Chondrocyte (in vitro differentiated cells): ENCODE measurements around the gene P2RX2. TPM values are rescaled to one million over a fixed set of nuclear protein-coding genes. Genes with fewer than 3 reads are reported as not detected.
"Not testable (repeated sequence)": the region's sequence is repeated elsewhere in the genome, so short reads cannot be mapped to it uniquely, and the experiment has no call there.

ENCODE experiments used
- DNase-seq: peaks from one replicate; pipeline ENCODE4 v3.0.0; 2021; ENCODE audit warnings: mixed read lengths, low spot score
- H3K27ac Mint-ChIP-seq: one replicate; pipeline ENCODE4 v1.8.0; 2021; ENCODE audit warnings: mild to moderate bottlenecking, moderate library complexity, mixed read lengths; ENCODE audit not compliant: unreplicated experiment
- H3K27me3 Mint-ChIP-seq: 2 replicates; pipeline ENCODE4 v1.8.0; 2021; ENCODE audit warnings: low read depth, mixed read lengths
- H3K36me3 Mint-ChIP-seq: 2 replicates; pipeline ENCODE4 v1.8.0; 2021; ENCODE audit warnings: low read depth, mixed read lengths
- H3K4me1 Mint-ChIP-seq: 2 replicates; pipeline ENCODE4 v1.8.0; 2021; ENCODE audit warnings: low read depth, mild to moderate bottlenecking, mixed read lengths
- H3K4me3 Mint-ChIP-seq: one replicate; pipeline ENCODE4 v1.8.0; 2021; ENCODE audit warnings: mild to moderate bottlenecking, moderate library complexity, mixed read lengths; ENCODE audit not compliant: unreplicated experiment
- H3K9me3 Mint-ChIP-seq: 2 replicates; pipeline ENCODE4 v1.8.0; 2021; ENCODE audit warnings: low read depth, mixed read lengths
- total RNA-seq: library from RNA; stranded (reverse); gene quantifications from 3 replicates; pipeline ENCODE4 v1.2.1, GENCODE V29; 2021
- TF ChIP-seq, protein P1 (sequence below): fragments of 200-600 bp; sonication (generic); IDR thresholded peaks from 2 replicates; pipeline ENCODE4 v1.5.0; 2021; ENCODE audit warnings: antibody characterized with exemption, mild to moderate bottlenecking, moderate library complexity

The P2RX2 gene
- total RNA-seq, 1 donor from 2014 or later, result not detected

DNA sequence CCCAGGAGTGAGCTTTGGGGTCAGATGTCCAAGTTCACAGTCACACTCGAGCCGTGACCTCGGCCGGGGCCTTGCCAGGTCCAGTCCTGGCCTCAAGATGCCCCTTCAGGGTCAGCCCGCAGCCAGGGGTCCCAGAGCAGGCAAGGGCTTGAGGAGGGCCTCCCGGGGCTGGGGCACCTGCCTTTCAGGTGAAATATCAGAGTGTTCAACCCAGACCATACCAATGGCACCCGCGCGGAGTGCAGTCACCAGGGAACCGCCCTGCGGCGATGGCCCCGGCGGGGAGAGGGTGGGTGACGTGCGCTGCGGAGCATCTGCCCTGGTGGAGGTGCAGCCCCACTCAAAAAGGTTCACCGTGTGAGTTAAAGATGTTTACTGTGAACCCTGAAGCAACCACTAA is 25.1 kb upstream of the P2RX2 start:
- Mint-ChIP-seq H3K4me3 (no peak overlapping the region), H3K4me1 (peaks cover 26% of the 10 kb centered on the region), H3K27ac (no peak overlapping the region), H3K27me3 (peaks cover 2% of the 10 kb centered on the region), H3K36me3 (no peaks in the 10 kb centered on the region), H3K9me3 (peaks cover 2% of the 10 kb centered on the region)
- TF ChIP-seq, protein P1, sequence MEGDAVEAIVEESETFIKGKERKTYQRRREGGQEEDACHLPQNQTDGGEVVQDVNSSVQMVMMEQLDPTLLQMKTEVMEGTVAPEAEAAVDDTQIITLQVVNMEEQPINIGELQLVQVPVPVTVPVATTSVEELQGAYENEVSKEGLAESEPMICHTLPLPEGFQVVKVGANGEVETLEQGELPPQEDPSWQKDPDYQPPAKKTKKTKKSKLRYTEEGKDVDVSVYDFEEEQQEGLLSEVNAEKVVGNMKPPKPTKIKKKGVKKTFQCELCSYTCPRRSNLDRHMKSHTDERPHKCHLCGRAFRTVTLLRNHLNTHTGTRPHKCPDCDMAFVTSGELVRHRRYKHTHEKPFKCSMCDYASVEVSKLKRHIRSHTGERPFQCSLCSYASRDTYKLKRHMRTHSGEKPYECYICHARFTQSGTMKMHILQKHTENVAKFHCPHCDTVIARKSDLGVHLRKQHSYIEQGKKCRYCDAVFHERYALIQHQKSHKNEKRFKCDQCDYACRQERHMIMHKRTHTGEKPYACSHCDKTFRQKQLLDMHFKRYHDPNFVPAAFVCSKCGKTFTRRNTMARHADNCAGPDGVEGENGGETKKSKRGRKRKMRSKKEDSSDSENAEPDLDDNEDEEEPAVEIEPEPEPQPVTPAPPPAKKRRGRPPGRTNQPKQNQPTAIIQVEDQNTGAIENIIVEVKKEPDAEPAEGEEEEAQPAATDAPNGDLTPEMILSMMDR, result no peak
- peak; percentile 84 for DNase-seq

DNA sequence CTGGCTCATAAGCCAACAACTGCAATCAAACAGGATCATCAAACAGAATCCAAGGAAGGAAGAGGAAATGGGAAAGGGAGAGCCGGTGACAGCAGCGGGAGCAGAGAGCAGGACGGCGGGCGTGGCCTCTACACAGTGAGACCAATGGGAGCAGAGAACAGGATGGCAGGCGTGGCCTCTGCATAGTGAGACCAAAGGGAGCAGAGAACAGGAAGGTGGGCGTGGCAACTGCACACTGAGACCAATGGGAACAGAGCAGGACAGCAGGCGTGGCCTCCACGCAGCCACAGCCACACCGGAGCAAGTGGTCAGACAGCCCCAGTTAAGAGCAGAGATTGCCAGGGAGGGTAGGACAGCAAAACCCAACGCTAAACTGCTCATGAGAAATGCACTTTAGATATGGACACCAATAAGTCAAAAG is 24.6 kb upstream of the P2RX2 start:
- Mint-ChIP-seq H3K36me3 (no peaks in the 10 kb centered on the region), H3K27ac (no peak overlapping the region), H3K27me3 (no peaks in the 10 kb centered on the region), H3K9me3 (peaks cover 2% of the 10 kb centered on the region), H3K4me3 (peak overlapping the region; percentile 49), H3K4me1 (peaks cover 30% of the 10 kb centered on the region)
- TF ChIP-seq, protein P1, result no peak
- DNase-seq, result peak; percentile 96

DNA sequence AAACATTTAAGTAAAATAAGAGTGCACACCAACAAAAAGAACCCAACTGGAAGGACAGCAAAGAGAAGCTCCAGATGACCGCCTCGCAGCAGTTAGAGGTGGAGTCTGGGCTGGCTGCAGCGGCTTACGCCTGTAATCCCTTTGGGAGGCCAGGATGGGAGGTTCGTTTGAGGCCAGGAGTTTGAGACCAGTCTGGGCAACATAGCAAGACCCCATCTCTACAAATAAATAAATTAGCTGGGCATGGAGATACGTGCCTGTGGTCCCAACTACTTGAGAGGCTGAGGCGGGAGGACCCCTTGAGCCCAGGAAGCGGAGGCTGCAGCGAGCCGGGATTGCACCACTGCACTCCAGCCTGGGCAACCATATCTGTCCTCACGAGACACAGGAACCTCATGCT is 23.4 kb upstream of the P2RX2 start:
- H3K4me1 Mint-ChIP-seq, result peaks cover 30% of the 10 kb centered on the region
- no peaks in the 10 kb centered on the region for H3K36me3 Mint-ChIP-seq
- no peak overlapping the region for H3K4me3 Mint-ChIP-seq
- no peak for DNase-seq
- no peak overlapping the region for H3K27ac Mint-ChIP-seq
- TF ChIP-seq, protein P1, result no peak
- H3K9me3 Mint-ChIP-seq, result no peaks in the 10 kb centered on the region
- H3K27me3 Mint-ChIP-seq, result no peaks in the 10 kb centered on the region

DNA sequence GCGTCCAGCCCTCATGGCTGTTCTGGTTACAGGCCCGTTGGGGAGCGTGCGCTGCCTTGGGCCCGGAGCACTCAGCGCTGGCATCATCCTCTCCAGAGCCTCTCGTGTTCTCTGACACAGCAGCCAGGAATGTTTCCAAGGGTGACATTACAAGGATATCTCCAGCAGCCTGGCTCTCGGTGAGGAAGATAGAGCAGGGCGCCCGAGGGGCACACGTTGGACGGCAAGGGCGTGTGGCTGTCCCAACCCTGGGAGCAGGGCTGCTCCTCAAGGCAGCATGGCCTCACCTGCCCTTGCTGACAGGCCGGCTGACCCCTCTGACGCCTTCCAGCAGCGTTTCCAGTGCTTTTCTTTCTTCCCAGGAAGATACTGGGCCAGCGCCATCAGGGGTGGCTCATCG is 22.6 kb upstream of the P2RX2 start:
- Mint-ChIP-seq H3K4me1 (peaks cover 35% of the 10 kb centered on the region), H3K4me3 (peak overlapping the region; percentile 28), H3K36me3 (no peaks in the 10 kb centered on the region), H3K27ac (peak overlapping the region; percentile 79), H3K27me3 (no peaks in the 10 kb centered on the region), H3K9me3 (no peaks in the 10 kb centered on the region)
- DNase-seq, result no peak
- TF ChIP-seq, protein P1, result no peak

DNA sequence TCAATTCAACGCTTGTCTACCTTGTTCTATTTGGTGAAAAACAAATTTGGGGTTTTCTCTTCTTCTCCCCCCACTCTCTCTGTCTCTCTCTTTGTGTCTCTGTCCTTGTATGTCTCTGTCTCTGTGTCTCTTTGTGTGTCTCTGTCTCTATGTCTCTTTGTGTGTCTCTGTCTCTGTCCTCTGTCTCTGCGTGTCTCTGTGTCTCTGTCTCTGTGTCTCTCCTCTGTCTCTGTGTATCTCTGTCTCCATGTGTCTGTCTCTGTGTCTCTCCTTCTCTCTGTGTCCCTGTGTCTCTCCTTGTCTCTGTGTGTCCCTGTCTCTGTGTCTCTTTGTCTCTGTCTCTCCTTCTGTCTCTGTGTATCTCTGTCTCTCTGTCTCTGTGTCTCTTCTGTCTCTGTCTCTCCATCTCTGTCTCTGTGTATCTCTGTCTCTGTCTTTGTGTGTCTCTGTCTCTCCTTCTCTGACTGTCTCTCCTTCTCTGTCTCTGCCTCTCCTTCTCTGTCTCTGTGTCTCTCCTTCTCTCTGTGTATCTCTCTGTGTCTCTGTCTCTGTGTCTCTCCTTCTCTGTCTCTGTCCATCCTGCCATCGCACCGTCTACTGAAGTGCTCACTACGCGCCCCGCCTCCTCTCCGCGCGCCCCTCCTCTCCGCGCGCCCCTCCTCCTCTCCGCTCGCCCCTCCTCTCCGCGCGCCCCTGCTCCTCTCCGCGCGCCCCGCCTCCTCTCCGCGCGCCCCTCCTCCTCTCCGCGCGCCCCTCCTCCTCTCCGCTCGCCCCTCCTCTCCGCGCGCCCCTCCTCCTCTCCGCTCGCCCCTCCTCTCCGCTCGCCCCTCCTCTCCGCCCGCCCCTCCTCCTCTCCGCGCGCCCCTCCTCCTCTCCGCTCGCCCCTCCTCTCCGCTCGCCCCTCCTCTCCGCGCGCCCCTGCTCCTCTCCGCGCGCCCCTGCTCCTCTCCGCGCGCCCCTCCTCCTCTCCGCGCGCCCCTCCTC is 21.0 kb upstream of the P2RX2 start:
- Mint-ChIP-seq H3K27me3 (peaks cover 5% of the 10 kb centered on the region), H3K4me3 (peak overlapping the region; percentile 85), H3K4me1 (peaks cover 40% of the 10 kb centered on the region), H3K36me3 (no peaks in the 10 kb centered on the region), H3K9me3 (no peaks in the 10 kb centered on the region), H3K27ac (peak overlapping the region; percentile 76)
- no peak for DNase-seq
- TF ChIP-seq, protein P1, result no peak

DNA sequence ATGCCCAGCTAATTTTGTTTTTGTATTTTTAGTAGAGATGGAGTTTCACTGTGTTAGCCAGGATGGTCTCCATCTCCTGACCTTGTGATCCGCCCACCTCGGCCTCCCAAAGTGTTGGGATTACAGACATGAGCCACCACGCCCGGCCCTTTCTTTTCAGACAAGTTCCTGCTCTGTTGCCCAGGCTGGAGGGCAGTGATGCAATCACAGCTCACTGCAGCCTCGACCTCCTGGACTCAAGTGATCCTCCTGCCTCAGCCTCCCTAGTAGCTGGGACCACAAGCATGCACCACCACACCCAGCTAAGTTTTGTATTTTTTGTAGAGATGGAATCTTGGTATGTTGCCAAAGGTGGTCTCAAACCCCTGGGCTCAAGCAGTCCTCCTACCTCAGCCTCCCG is 19.1 kb upstream of the P2RX2 start:
- H3K36me3 Mint-ChIP-seq, H3K4me3 Mint-ChIP-seq, H3K27ac Mint-ChIP-seq, DNase-seq, H3K27me3 Mint-ChIP-seq, H3K9me3 Mint-ChIP-seq: not testable (repeated sequence)
- H3K4me1 Mint-ChIP-seq, result peaks cover 36% of the 10 kb centered on the region
